GM12864 (cell line): ENCODE measurements around the gene CDCP2.

Experiments
- DNase-seq: peaks from one replicate; pipeline ENCODE4 v3.0.0-alpha.2; 2011; ENCODE audit warnings: low read depth
- H3K4me3 ChIP-seq: 2 replicates; pipeline ENCODE4 v1.5.1; 2011; ENCODE audit warnings: mild to moderate bottlenecking, low read depth, low read length, control low read depth
- CTCF ChIP-seq: IDR thresholded peaks from 2 replicates; pipeline ENCODE4 v1.5.1; 2011; ENCODE audit warnings: low read depth, mild to moderate bottlenecking, moderate library complexity, low read length, control low read depth, inconsistent platforms; ENCODE audit errors: missing control alignments

CDCP2 gene

GRCh38 chr1:54124906-54125305 lies 27.9 kb downstream of the CDCP2 start:
- TF ChIP-seq CTCF, result no peak
- no peak overlapping the region for H3K4me3 ChIP-seq
- DNase-seq, result no peak

GRCh38 chr1:54124472-54124871 lies 28.3 kb downstream of the CDCP2 start:
- no peak for DNase-seq
- no peak overlapping the region for H3K4me3 ChIP-seq
- TF ChIP-seq CTCF, result no peak

- no peak for TF ChIP-seq CTCF
- no peak for DNase-seq
These were observed 29.8 kb downstream of the CDCP2 start for GRCh38 chr1:54122992-54123391.

GRCh38 chr1:54122135-54122751 lies 30.6 kb downstream of the CDCP2 start:
- no peak for DNase-seq
- no peak for TF ChIP-seq CTCF
- no peak overlapping the region for H3K4me3 ChIP-seq

More at GRCh38 chr1:54122992-54123391, 29.8 kb downstream of the CDCP2 start:
- no peak overlapping the region for H3K4me3 ChIP-seq

- no peak for DNase-seq
- no peak overlapping the region for H3K4me3 ChIP-seq
- TF ChIP-seq CTCF, result peak; percentile 67
These were observed 31.2 kb downstream of the CDCP2 start for GRCh38 chr1:54121482-54122134.

GRCh38 chr1:54120698-54121481 lies 31.9 kb downstream of the CDCP2 start:
- no peak for TF ChIP-seq CTCF
- DNase-seq, result no peak
- no peak overlapping the region for H3K4me3 ChIP-seq
